NCI-H510A treated with DMSO at 0.1 percent for 48 hours (cell line): ENCODE data around the gene RNASE9.
A peak's percentile ranks its signal among the peaks of the same experiment; 100 is the strongest.
"Not testable (repeated sequence)": the region's sequence is repeated elsewhere in the genome, so short reads cannot be mapped to it uniquely, and the experiment has no call there.

ENCODE experiments used
- DNase-seq: peaks from one replicate; lab custom pipeline; 2025; lab: John Stamatoyannopoulos, UW

Gene RNASE9

GRCh38 chr14:20572382-20572990 lies 11.6 kb upstream of the RNASE9 start:
- DNase-seq: not testable (repeated sequence)

- DNase-seq: not testable (repeated sequence)
Measured at GRCh38 chr14:20570720-20571119, 9.9 kb upstream of the RNASE9 start.

- DNase-seq: not testable (repeated sequence)
Measured at GRCh38 chr14:20569865-20570264, 9.0 kb upstream of the RNASE9 start.

DNA sequence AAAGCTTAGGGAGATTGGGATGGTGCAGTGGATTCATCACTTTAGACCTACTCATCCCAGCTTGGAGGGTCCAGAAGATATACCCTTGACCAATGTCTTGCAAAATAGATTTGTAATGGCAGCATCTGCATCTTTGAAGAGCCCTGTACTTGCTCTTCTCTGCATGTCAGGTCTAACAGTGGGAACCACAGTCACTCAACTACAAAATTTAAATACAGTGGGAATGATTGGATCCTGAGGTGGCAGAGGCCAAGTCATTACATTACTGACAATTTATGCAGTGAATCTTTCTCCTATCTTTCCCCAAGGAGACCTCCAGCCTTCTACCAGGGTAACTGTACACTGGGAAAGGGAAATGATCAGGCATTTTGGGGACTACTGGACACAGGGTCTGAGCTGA lies 8.2 kb upstream of the RNASE9 start:
- DNase-seq: no peak

DNA sequence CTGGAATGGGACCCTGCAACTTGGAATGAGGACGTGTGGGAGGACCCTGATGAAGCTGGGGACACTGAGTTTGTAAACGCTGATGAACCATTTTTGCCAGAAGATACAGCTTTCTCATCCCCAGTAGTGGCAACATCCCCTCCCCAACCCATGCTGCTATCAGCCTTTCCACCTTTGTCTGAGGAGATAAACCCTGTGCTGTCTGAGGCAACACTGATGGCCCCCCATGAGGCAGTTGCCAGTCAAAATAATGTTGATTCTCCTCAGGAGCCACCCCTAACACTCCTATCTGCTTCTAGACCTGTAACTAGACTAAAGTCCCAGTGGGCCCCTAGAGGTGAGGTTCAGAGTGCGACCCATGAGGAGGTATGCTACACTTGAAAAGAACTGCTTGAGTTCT lies 7.5 kb upstream of the RNASE9 start:
- DNase-seq: no peak

- DNase-seq: not testable (repeated sequence)
Measured at GRCh38 chr14:20567199-20567598, 6.4 kb upstream of the RNASE9 start.

GRCh38 chr14:20564501-20564997 lies 3.7 kb upstream of the RNASE9 start:
- no peak for DNase-seq

GRCh38 chr14:20563971-20564370 lies 3.1 kb upstream of the RNASE9 start:
- no peak for DNase-seq

GRCh38 chr14:20559461-20559904 lies 1.4 kb downstream of the RNASE9 start:
- no peak for DNase-seq

DNA sequence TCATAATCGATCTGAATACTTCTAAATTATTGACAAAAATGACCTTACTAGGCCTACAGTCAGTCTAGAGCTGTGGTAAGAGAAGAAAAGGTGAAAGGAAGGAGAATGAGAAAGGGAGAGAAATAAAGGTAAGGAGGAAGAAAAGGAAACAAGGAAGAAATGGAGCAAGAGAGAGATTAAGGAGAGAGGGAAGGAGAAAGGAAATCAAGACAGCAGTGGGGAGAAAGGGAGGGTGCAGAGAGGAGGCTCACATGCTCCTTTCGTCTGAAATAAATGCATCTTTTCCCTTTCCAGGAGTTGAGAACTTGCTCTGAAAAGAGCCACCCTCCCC lies 3.7 kb downstream of the RNASE9 start:
- no peak for DNase-seq

DNA sequence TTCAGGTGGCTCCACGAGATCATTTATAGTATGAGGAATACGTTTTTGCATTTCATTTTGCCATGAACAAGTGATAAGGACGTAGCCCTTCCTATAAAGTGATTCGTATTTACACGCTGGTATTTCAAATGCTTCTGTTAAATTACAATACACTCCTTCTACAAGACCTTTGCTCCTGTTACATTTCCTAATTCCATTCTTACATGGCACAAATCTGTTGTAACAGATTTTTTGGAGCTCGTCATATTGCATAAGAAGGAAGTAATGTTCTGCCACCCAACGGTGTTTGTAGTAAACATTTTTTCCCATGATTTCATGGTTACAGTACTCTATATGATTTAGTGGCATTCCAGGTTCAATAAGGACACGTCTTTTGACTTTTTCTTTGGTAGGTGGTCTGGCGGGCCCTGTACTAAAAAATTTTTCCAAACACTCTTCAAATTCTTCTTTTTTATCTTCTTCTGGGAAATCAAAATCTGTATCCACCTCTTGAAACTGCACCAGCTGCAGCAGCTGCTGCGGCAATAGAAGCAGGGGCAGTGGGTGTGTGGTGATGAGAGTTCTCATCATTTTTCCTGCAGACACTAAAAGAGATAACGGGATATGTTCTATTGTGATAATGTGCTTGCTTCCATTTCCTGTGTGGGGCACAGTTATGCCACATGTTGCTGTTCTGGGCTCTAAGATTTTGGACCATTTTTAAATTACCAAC lies 4.2 kb downstream of the RNASE9 start:
- DNase-seq: no peak

DNA sequence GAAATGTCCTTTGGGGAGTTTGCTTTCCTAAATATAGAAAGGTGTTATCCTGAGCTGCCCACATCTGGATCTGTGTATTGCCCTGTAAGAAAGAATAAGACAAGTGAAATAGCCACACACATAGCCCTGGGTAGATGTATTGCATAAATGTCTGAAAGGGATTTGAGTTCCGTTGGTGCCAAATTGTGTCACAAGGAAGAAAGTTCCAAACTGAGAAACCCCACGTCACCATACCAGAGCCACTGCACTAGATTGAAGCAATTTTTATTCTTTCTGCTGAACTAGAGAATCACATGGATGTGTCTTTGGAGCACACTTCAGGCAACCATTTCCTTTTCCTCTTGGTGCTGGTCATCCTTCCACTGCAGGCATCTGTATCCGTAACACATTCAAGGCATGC lies 5.0 kb downstream of the RNASE9 start:
- no peak for DNase-seq

DNA sequence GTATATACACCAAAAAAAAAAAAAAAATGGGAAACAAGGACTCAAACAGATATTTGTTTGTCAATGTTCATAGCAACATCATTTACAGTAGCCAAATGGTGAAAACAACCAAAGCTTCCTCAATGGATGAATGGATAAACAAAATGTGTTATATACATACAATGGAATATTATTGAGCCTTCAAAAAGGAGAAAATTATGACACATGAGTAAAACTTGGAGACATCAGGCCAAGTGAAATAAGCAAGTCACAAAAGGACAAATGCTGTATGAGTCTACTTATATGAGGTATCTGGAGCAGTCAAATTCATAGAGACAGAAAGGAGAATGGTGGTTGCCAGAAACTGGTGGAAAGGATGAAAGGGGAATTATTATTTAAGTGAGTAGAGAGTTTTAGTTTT lies 7.8 kb downstream of the RNASE9 start:
- DNase-seq: no peak

DNA sequence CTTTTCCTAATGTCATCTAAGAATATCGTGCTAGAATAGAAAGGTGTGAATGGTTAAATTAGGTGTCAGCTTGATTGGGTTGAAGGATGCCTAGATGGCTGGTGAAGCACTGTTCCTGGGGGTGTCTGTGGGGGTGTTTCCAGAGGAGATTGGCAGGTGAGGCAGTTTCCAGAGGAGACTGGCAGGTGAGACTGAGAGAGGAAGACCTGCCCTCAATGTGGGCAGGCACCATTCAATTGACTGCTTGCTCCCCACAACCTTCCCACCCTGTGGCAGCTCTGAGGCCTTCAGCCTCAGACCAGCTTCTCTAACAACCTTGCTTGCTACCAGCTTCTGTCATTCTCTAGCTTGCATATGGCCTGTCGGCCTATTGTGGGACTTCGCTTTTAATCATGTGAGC lies 9.2 kb downstream of the RNASE9 start:
- no peak for DNase-seq

GRCh38 chr14:20550926-20551325 lies 9.9 kb downstream of the RNASE9 start:
- no peak for DNase-seq

GRCh38 chr14:20548414-20549158 lies 12.3 kb downstream of the RNASE9 start:
- no peak for DNase-seq

DNA sequence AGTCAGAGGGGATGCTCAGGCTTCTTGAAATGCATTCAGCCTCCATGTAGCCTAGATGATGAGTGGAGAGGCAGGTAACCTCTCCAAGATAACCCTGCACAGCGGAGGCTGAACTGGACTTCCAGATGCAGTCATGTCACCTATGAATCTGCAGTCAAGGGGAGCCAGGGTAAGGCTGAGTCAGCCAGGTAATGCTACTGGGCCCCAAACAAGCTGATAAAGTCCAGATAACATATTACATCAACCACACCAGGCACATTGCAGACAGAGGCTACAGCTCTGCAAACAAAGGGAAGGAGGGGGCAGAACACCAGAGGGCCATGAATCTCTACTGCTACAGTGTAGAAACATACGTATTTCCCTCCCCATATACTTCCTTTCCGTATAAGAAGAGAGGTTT lies 14.0 kb downstream of the RNASE9 start:
- no peak for DNase-seq

GRCh38 chr14:20539906-20540305 lies 20.9 kb downstream of the RNASE9 start:
- DNase-seq: no peak

DNA sequence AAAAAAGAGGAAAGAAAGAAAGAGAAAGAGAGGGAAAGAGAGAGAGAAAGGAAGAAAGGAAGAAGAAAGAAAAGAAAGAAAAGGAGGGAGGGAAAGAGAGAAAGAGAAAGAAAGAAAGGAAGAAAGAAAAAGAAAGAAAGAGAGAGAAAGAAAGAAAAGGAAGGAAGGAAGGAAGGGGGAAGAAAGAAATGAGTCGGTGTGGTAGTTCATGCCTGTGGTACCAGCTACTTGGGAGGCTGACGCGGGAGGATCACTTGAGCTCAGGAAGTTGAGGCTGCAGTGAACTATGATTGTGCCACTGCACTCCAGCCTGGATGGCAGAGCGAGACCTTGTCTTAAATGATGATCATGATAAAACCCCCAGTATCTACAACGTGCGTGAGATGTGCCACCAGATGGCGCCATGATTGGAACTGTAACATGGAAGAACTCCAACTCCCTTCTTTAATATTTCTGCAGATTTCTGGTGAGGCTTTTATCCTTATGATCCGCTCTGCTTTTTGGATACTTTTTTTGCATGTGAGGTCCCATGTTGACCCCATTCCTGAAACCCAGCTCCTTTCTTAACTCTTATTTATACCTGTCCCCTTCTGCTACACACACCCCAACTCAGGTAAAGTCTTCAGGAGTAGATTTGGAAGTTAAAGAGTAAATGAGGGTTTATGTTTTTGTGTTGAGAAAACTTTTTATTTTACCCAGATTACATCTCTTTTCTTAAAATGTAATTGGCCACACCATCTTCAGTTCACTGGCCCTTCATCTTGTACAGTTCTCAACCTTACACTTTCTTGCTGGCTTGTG lies 29.9 kb downstream of the RNASE9 start:
- peak; percentile 45 for DNase-seq

- DNase-seq: no peak
Measured at GRCh38 chr14:20529806-20530205, 31.0 kb downstream of the RNASE9 start.

- no peak for DNase-seq
Measured at GRCh38 chr14:20524027-20524426, 36.8 kb downstream of the RNASE9 start.

- DNase-seq: no peak
Measured at GRCh38 chr14:20522332-20522731, 38.5 kb downstream of the RNASE9 start.
